ENCODE results near the gene DRD2.

DNA sequence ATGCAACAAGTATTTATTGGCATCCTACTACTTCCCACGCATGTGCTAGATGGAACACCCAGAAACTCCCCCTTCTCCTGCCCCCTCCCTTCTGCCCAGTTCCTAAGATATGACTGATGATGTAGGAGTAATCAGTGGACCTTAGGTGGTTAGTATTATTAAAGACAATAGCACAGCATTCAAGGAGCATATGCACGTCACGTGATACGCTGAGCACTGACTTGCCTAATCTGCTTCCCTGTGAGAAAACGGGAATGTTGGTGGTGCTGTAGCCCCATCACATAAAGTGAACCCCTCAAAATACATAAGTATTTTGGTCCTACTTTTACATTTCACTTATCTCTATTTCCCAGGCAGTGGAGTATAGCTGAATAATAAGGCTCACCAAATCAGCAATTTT is 12.4 kb downstream of the DRD2 start:
- TF ChIP-seq, protein P1, sequence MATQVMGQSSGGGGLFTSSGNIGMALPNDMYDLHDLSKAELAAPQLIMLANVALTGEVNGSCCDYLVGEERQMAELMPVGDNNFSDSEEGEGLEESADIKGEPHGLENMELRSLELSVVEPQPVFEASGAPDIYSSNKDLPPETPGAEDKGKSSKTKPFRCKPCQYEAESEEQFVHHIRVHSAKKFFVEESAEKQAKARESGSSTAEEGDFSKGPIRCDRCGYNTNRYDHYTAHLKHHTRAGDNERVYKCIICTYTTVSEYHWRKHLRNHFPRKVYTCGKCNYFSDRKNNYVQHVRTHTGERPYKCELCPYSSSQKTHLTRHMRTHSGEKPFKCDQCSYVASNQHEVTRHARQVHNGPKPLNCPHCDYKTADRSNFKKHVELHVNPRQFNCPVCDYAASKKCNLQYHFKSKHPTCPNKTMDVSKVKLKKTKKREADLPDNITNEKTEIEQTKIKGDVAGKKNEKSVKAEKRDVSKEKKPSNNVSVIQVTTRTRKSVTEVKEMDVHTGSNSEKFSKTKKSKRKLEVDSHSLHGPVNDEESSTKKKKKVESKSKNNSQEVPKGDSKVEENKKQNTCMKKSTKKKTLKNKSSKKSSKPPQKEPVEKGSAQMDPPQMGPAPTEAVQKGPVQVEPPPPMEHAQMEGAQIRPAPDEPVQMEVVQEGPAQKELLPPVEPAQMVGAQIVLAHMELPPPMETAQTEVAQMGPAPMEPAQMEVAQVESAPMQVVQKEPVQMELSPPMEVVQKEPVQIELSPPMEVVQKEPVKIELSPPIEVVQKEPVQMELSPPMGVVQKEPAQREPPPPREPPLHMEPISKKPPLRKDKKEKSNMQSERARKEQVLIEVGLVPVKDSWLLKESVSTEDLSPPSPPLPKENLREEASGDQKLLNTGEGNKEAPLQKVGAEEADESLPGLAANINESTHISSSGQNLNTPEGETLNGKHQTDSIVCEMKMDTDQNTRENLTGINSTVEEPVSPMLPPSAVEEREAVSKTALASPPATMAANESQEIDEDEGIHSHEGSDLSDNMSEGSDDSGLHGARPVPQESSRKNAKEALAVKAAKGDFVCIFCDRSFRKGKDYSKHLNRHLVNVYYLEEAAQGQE (IDR thresholded peaks at IDR 0.05; ENCODE audit: insufficient replicate concordance, low read depth), result no peak
- TF ChIP-seq, protein P2, sequence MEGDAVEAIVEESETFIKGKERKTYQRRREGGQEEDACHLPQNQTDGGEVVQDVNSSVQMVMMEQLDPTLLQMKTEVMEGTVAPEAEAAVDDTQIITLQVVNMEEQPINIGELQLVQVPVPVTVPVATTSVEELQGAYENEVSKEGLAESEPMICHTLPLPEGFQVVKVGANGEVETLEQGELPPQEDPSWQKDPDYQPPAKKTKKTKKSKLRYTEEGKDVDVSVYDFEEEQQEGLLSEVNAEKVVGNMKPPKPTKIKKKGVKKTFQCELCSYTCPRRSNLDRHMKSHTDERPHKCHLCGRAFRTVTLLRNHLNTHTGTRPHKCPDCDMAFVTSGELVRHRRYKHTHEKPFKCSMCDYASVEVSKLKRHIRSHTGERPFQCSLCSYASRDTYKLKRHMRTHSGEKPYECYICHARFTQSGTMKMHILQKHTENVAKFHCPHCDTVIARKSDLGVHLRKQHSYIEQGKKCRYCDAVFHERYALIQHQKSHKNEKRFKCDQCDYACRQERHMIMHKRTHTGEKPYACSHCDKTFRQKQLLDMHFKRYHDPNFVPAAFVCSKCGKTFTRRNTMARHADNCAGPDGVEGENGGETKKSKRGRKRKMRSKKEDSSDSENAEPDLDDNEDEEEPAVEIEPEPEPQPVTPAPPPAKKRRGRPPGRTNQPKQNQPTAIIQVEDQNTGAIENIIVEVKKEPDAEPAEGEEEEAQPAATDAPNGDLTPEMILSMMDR (IDR thresholded peaks at IDR 0.05; ENCODE audit: insufficient read depth, low read length), result no peak

Measured in HL-60 (cell line).